ENCODE results near the gene CHRDL2.
A peak's percentile ranks its signal among the peaks of the same experiment; 100 is the strongest.
"Not testable (repeated sequence)": the region's sequence is repeated elsewhere in the genome, so short reads cannot be mapped to it uniquely, and the experiment has no call there.

The CHRDL2 gene, protein sequence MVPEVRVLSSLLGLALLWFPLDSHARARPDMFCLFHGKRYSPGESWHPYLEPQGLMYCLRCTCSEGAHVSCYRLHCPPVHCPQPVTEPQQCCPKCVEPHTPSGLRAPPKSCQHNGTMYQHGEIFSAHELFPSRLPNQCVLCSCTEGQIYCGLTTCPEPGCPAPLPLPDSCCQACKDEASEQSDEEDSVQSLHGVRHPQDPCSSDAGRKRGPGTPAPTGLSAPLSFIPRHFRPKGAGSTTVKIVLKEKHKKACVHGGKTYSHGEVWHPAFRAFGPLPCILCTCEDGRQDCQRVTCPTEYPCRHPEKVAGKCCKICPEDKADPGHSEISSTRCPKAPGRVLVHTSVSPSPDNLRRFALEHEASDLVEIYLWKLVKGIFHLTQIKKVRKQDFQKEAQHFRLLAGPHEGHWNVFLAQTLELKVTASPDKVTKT

DNA sequence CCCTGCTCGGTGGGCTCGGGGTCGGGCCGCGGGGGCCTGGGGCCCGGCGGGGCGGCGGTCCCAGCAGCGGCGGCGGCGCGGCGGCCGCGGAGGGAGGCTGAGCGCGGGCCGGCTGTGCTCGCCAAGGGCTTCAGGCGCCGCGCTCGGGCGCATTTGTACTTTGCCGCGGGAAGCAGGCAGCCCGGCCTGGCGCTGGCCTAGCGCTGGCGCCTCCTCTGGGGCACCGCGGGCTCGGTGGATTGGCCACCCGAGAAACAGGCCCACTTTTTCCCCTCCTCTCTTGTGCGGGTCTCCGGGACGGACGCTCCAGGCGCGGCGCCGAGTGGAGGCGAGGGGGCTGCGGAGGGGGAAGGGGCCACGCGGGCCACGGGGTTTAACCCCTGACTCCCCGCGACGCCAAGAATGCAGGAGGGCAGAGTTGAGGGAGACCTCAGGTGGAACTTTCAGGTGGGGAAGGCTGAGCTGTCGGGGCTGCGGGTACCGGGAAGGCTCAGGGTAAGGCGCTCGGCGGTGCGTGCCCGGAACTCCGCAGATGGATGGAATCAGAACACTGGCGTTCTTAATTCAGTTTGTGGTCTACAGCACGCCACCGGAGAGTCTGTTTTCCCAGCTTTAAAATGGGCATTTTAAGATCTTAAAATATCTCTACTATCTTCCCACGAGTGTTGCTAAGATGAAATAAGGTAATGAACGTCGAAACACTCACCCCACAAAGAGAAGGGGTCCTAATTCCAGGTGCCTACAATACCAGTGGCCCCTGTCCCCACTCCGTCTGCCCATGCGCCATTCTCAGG, at the start of gene CHRDL2:
Gene CHRDL2, minus strand, starts transcription at position 126 of the 794 bp plus-strand sequence. CDS start 538 bp downstream, outside the sequence.
- no peak for DNase-seq

DNA sequence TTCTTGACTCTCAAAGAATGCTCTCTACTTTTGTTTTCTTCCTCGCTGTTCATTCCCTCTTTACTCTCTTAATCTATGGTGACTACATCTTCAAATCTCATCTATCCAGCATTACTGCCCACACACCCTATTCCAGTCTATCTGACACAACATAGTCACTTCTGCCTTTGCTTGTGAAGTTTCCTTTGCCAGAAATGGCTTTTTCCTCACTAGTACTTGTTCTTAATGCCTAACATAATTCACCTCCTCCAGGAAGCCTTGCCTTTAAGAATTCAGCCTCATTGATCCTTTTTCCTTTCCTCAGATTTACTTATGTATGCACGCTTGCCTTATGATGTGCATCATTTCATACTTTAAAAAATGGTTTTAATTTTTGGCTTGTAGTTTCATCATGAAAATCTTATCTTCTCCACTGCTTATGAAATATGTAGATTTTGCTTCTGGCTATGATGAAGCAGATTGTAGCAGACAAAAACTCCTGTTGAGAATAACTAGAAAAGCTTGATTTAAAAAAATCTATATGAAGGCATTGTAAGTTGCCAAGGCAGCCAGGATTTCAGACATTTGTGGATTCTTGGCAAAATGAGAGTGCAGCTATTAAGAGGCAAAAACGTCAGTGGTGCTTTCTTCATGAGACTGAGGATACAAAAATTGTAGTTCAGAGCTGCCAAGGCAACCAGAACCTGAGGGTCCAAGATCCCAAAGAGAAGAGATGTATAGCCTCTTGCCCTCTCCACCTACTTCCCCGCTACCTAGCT, 49.2 kb upstream of the CHRDL2 start:
- DNase-seq, result no peak

DNA sequence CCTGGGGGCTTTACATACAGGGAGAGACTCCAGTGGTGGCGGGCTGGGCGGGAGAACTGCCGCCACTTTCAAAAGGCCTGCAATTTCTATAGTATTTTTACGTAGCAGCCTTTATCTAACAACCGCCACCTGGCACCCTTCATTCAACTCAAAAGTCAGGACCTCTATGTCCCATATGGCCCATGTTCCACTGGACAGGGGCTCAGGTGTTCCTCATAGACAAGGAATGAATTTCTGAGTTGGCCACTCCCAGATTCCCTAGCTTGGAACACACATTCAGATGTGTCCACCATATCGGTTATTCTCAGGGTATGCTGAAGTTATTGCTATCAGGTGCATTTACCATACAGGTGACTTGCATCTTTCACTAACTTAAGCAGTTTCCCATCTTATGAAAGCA, 47.4 kb upstream of the CHRDL2 start:
- DNase-seq, result no peak

DNA sequence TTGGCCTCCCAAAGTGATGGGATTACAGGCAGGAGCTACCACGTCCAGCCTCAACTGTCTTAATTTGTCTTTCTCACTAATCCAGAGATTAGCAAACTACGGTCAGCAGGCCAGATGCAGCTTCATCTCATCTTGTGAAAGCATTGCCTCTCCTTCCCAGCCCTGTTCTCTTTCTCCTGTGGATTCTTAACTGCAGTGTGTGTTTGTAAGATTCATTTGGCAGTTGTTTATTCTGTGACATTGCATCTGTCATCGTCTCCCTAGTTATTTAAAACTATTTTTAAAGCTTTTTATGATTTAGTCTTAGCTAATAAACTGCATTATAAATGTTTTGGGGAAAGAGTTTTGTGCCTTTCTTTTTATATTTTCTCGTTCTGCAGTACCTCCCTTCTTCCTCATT, 46.7 kb upstream of the CHRDL2 start:
- no peak for DNase-seq

DNA sequence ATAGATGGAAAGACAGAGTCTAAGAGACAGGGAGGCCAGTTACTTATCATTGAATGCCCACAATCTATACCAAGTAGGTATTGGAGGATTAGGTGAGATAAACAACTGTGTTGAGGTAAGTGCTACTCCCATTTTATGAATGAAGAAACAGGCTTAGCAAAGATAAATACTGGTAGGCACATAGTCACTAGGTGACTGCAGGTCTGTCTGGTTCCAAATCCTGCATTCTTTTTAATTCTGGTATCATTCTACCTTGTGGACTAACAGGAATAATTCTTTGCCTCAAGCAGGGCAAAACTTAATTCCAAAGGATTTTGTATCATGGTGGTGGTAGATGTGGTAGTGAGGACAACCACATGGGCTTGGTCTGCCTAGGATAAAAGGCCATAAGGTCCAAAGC, 45.8 kb upstream of the CHRDL2 start:
- no peak for DNase-seq

DNA sequence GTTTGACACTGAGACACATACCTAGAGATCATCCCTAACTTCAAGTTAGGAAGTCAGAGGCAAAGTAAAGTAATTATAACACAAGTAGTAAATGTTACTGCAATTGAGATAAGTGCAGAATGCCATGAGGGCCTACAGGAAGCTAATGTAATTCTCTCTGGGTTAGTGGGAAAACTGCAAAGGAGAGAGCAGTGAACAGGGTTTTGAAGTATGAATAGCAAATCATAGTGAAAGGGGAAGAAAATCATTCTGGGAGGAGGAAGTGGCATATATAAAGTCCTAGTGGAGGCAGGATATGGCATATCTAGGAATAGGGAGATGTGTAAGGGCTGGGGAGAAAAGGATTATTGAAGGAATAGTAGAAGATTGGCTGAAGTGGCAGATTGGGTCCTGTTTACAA, 45.3 kb upstream of the CHRDL2 start:
- DNase-seq, result no peak

DNA sequence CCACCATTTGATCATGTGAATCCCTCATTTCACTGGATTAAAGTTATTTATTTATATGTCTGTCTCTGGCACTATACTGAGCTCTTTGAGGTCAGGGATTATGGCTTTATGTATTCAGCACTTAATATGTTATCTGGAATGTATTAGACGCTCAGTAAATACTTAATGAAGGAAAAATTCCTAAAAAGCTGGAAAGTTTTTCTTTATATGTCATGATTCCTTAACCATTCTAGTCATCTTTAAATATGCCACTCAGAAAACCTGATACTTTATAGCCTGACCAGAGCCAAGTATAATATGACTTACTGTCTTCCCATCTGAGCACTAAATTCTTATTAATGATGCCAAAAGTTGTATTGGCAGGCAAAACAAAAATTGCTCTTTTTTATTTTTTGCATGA, 44.5 kb upstream of the CHRDL2 start:
- no peak for DNase-seq

DNA sequence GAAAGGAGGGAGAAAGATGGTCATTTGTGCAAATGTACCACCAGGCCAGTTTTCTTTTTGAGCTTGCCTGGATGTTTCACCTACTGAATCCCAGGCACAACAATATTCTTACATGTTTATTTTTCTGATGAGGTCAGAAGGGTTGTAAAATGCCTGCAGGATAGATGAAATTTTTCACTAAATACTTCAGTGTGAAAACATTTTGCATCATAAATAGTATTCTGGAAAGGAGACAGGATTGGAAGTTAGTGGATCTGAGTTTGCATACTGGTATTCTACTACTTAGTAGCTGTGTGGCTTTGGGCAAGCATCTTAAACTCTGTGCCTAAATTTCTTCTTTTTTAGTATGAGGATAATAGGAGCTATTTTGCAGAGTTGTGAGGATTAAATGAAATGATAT, 42.2 kb upstream of the CHRDL2 start:
- DNase-seq, result no peak

DNA sequence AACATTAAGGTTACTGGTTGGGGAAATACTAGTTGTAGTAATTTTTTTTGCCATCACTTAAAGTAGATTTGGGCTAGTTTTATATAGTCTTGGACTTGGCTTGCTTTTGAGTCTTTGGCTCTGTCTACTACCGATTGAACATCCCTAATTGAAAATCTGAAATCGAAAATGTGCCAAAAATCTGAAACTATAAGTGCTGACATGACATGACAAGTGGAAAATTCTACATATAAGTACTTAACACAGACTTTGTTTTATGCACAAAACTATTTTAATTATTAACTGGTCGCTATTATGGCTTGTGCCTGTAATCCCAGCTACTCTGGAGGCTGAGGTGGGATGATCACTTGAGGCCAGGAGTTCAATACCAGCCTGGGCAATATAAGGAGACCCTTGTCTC, 39.9 kb upstream of the CHRDL2 start:
- DNase-seq, result no peak

DNA sequence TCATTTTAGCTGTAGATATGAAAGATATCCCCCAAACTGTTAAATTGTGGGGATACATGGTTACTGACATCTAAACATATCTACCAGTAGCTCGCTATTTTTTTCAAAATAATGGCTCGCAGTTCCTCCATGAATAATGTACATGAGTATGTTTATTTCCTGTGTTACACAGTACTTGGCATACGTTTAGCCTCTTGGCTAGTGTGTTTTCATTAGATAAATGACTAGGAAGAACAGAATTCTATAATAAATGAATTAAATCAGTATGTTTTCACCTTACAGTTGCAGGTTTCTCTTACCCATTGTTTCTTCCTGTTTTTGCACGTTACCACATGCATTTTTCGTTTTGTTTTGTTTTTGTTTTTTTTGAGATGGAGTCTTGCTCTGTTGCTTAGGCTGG, 39.2 kb upstream of the CHRDL2 start:
- no peak for DNase-seq

DNA sequence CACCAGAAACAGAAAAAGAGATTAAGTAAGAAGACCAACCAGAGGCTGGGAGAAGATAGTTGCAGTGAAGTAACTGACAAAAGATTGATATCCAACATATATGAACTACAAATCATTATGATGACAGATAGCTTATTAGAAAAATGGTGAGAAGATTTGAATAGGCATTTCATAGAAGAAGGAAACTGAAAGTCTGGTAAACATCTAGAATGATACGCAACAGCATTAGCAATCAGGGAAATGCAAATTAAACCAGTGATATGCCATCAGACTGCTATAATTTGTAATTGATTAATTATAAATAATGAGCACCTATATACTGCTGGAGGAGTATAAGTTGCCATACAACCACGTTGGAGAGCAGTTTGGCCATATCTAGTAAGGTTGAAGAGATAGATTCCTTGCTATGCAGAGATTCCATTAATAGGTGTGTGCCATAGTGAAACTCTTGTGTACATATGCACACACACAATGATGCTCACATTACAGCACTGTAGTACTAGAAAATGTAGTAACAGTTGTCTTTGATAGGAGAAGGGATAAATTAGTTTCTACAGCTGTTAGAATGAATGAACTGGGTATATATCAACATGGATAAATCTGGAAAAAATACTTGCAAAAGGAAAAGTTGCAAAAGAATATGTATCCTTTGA, 38.0 kb upstream of the CHRDL2 start:
- DNase-seq, result no peak

DNA sequence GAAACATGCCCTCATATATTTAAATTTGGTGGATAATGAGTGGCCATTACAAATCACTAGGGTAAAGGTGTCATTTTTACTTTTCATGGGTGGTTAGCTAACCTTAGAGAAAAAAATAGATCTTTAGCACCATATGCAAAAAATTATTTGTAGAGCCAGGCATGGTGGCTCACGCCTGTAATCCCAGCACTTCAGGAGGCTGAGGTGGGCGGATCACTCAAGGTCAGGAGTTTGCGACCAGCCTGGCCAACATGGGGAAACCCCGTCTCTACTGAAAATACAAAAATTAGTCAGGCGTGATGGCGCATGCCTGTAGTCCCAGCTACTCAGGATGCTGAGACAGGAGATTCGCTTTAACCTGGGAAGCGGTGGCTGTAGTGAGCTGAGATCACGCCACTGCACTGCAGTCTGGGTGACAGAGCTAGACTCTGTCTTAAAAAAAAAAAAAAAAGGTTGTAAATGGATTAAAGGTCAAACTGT, 37.0 kb upstream of the CHRDL2 start:
- peak; percentile 49 for DNase-seq

DNA sequence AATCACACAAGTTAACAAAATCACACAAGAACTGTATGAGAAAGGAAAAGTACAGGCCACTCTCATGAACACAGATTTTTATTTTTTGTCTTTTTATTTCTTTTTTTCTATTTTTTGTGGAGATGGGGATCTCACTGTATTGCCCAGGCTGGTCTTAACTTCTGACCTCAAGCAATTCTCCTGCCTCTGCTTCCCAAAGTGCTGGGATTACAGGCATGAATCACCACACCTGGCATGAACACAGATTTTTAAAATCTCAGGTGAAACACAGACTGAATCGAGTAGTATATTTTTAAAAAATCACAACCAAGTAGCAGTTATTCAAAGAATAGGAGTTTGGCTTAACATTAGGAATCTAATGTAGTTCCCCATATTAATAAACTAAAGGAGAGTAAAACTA, 35.7 kb upstream of the CHRDL2 start:
- DNase-seq, result no peak

DNA sequence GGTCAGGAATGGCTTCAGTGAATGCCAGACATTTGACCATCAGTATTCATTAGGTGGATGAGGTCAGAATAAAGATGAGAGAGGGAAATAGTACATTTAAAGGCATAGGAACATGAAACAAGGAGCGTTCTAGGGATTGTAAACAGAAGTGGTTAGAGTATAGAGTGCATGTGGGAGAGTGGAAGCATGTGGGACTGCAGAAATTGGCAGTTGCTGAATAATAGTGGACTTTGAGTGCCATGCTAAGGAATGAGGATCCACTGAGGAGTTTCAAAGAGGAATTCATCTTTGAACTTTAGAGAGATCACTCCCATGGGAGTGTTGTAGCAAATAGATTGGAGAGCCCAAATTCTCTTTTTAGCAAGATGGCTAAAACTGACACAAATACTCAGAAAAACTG, 25.3 kb upstream of the CHRDL2 start:
- DNase-seq, result no peak

DNA sequence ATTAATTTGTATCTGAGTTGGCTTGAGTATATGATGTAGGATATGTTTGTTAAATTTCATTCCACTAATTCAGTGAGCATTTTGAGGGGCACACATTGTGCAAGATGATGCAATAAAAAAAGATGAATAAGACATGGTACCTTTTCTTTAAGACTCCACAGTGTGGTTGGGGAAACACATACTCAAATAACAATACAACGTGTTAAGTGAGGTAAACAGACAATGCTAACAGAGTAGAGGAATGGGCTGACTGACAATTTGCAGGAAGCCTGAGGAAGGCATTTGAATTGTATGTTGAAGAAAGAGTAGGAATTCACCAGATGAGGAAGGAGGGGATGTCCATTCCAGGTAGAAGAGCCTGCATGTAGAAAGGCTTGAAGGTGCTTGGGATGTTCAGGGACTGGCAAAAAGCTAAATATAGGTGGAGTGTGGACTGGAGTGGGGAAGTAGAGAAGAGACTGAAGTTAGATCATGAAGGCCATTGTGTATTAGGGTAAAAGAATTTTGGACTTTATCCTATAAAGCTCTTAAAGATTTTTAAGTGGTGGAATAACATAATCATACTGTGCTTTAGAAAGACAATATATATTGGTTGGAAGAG, 24.3 kb upstream of the CHRDL2 start:
- DNase-seq, result no peak

DNA sequence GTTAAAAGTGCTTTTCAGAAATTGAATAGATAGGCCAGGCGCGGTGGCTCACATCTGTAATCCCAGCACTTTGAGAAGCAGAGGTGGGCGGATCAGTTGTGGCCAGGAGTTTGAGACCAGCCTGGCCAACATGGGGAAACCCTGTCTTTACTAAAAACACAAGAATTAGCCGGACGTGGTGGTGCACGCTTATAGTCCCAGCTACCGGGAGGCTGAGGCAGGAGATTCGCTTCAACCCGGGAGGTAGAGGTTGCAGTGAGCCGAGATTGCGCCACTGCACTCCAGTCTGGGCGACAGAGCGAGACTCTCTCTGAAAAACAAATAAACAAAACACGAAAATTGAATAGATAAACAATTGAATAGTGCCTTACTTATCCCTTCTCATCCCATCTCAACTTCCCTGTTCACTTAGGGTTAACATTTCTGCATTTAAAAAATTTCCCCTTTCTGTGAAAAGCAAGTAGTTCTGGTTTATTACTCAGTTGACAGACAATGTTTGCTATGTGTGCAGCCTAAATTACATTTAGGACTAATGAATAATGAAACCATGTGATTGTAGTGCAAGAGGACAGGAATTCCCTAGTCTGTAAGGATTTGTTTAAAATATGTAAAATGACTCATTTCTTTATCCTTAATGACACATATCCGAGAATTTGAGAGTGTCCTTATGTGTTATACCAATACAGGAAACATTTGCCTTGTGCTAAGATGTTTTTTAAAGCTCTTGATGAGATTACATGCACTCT, 23.5 kb upstream of the CHRDL2 start:
- no peak for DNase-seq

DNA sequence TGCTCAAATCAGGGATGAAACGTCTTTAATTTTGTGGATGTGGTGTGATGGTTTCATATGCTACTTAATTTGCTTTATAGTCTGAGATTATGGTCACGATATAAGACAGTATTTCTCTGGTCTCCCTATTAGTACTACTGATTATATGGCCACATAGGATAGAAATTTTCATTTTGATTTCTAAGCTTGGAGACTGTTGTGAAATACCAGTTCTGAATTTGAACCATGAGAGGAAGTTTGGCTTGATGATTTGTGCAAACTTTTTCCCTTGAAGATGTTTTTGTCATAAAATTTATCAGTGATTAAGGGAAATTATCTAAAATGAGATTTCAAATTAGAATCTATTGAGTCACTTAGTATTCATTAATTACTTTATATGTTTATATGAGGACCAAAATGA, 20.1 kb upstream of the CHRDL2 start:
- DNase-seq, result no peak

DNA sequence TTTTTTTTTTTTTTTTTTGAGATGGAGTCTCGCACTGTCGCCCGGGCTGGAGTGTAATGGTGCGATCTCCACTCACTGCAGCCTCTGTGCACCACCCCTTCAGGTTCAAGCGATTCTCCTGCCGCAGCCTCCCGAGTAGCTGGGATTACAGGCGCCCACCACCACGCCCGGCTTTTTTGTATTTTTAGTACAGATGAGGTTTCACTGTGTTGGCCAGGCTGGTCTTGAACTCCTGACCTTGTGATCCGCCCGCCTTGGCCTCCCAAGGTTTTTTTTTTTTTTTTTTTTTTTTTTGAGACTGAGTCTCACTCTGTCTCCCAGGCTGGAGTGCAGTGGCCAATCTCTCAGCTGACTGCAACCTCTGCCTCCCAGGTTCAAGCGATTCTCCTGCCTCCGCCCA, 19.4 kb upstream of the CHRDL2 start:
- DNase-seq, result not testable (repeated sequence)

DNA sequence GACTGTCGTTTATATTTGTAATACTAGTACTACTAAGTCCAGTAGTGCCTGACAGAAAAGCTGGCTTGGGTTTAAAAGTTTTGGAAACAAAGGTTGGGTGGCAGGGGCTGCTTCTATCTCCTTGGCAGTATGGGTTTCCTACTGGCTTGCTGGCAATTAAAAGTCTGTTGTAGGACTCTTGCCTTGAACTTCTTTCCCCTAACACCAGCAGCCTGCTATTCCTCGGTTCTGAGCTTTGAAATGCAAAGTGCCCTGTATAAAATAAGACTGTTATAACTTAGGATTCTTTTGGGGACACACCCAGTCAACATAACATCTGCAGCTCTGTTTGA, 18.7 kb upstream of the CHRDL2 start:
- DNase-seq, result no peak

DNA sequence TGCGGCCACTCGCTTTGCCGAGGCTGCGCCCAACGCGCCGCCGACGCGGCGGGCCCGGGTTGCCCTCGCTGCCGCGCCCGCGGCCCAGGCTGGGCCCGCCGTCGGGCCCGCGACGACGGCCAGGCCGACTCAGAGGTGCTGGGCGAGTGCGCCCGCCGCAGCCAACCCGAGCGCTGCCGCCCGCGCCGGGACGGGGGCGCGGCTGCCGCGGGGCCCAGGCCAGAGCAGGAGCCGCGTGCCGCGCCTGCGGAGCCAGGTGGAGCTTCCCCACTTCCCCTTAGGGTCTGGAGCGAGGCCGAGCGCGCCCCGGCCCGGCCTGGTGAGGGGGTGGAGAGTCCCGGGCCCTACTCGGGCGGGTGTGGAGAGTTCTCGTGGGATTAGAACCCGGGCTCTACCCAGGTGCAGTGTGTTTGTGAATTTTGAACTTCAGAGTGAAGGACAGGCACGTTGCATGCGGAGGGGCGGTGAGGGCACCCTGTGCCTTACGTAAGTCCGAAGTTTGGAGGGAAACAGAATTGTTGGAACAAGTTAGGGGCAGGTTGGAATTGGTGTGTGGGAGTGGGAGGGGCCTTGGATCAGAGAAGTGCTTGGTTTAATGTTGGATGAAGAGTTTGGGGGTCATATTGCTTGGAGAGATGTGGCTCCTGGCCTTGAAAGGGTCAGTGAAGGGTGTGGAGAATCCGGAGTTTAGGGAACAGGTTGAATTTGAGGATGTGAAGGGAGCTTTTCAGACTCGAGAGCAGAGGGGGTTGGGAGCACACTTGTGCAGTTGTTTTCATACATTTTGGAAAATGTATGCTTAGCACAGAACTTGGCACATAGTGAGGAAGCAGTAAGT, 18.1 kb upstream of the CHRDL2 start:
- DNase-seq, result peak; percentile 43
